Body of pancreas (tissue), 4 donors: Measurements from ENCODE around the gene FLAD1. TPM values are rescaled to one million over a fixed set of nuclear protein-coding genes. Genes with fewer than 3 reads are reported as not detected.

ENCODE experiments used
- ATAC-seq: fragments of 150-250 bp; one replicate; pipeline ENCODE4 v1.9.1; 2016
- DNase-seq, 4 donors: peaks; one replicate each; pipeline ENCODE4 v3.0.0-alpha.2; 2019
- H3K27ac ChIP-seq, 4 donors: fragments of 200-600 bp; sonication (generic); 1 replicate in 3 of 4; 2 replicates in 1 of 4; pipeline versions ENCODE4 v1.5.1 to v1.6.1; 2016 to 2019; ENCODE audit warnings: mild to moderate bottlenecking in 1 of 4, mixed read lengths in 1 of 4, moderate library complexity in 1 of 4
- H3K27me3 ChIP-seq, 2 donors: fragments of 200-600 bp; sonication (generic); one replicate each; pipeline ENCODE4 v1.6.0; 2016; ENCODE audit warnings: mild to moderate bottlenecking in 1 of 2
- H3K36me3 ChIP-seq, 2 donors: fragments of 200-600 bp; sonication (generic); replicated peaks in 1 of 2; 2 replicates each; pipeline ENCODE4 v1.5.1; 2016; ENCODE audit warnings: low read depth in 2 of 2; ENCODE audit not compliant: insufficient read depth in 1 of 2
- H3K4me1 ChIP-seq: fragments of 200-600 bp; sonication (generic); one replicate; pipeline ENCODE4 v1.6.0; 2016
- H3K4me3 ChIP-seq, 2 donors: fragments of 200-600 bp; sonication (generic); 1 replicate in 1 of 2; 2 replicates in 1 of 2; pipeline ENCODE4 v1.5.1; 2016 to 2019
- H3K9me3 ChIP-seq, 3 donors: fragments of 200-600 bp; sonication (generic); 1 replicate in 2 of 3; 2 replicates in 1 of 3; pipeline ENCODE4 v1.5.1; 2016
- POLR2A ChIP-seq, 3 donors: fragments of 450-650 bp; IDR thresholded peaks; one replicate each; pipeline ENCODE4 v1.6.1; 2016; ENCODE audit warnings: antibody characterized with exemption in 3 of 3, mild to moderate bottlenecking in 2 of 3
- WGBS, 2 donors: methylation state at CpG; one replicate each; pipeline ENCODE4 v1.1.5; 2017; 5-methylcytosine and 5-hydroxymethylcytosine counted together
- intact Hi-C: fragments of 100-400 bp; cut with DNase I; formaldehyde crosslinking; loops from one replicate; pipeline ENCODE4 v1.15.1; 2023
- total RNA-seq, 2 donors: library from RNA; depleted of rRNA; stranded (reverse); fragments of >200 nt; gene quantifications; one replicate each; pipeline ENCODE4 v1.1.0, GENCODE V29; 2016
- TF ChIP-seq, protein P1 (sequence below), 7 experiments: fragments of 450-650 bp in 4 of 7; fragments of 200-600 bp in 3 of 7; sonication (generic) in 3 of 7; IDR thresholded peaks; one replicate each; pipeline ENCODE4 v1.5.1; 2016 to 2019; ENCODE audit warnings: antibody characterized with exemption in 7 of 7

The FLAD1 gene
- total RNA-seq = 10 to 100 TPM; 10.1 to 51.4 TPM

DNA sequence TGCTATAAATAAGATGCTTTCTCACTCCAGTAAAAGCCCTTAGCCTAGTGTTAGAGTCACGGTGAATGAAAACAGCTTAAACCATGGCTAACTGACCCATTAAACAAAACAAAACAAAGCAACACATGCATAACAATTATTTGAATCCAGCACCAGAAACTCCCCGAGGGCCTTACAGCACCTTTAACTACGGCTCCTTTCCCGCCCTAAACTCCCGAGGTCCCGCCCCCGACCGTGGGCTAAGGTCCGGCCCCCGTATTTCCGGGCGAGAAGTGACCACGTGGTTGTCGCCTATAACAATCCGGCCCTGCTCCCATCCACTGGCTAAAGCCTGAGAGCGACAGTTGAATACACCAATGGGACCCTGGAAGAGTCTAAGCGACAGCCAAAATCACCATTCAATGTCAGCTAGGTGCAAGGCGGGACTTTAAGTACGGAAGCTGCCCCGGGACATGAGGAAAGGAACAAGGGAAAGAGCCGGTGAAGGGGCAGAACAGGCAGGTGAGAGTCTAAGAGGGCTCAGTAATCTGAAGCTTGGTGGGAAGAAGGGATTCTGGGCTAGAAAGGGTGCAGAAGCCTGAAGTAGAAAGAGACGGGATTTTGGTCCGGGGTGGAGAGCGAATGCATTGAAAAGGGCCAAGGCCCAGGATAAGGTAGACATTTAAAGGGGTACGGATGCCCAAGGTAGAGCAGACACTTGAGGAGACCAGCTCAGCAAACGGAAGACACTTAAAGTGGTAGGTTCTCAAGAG is at the start of gene FLAD1:
TSS of gene FLAD1 (plus strand) at position 448 of the 752 bp plus-strand sequence. CDS start 351 bp downstream, outside the sequence.
- H3K4me3 ChIP-seq = peak within 1 kb of the TSS; percentile 42 to 70
- ATAC-seq (peak; percentile 100), DNase-seq (peak; percentile 97 to 100 (median 98))
- peak within 1 kb of the TSS in 3 of 4 donors; percentile 43 to 78 (median 66) for H3K27ac ChIP-seq
- no peaks in the 10 kb centered on the region for H3K27me3 ChIP-seq
- H3K9me3 ChIP-seq = no peaks in the 10 kb centered on the region
- peaks cover 18% of the 10 kb centered on the region for H3K4me1 ChIP-seq
- TF ChIP-seq, protein P1, sequence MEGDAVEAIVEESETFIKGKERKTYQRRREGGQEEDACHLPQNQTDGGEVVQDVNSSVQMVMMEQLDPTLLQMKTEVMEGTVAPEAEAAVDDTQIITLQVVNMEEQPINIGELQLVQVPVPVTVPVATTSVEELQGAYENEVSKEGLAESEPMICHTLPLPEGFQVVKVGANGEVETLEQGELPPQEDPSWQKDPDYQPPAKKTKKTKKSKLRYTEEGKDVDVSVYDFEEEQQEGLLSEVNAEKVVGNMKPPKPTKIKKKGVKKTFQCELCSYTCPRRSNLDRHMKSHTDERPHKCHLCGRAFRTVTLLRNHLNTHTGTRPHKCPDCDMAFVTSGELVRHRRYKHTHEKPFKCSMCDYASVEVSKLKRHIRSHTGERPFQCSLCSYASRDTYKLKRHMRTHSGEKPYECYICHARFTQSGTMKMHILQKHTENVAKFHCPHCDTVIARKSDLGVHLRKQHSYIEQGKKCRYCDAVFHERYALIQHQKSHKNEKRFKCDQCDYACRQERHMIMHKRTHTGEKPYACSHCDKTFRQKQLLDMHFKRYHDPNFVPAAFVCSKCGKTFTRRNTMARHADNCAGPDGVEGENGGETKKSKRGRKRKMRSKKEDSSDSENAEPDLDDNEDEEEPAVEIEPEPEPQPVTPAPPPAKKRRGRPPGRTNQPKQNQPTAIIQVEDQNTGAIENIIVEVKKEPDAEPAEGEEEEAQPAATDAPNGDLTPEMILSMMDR (IDR thresholded peaks at IDR 0.05) = no peak
- peak in 2 of 3 donors; percentile 50 to 55 for TF ChIP-seq POLR2A (IDR thresholded peaks at IDR 0.05)
- WGBS, 2 donors = 0% methylated on average over 25 to 26 of the region's 26 CpGs
- intact Hi-C loops = no loop called here
- no peaks in the 10 kb centered on the region for H3K36me3 ChIP-seq

DNA sequence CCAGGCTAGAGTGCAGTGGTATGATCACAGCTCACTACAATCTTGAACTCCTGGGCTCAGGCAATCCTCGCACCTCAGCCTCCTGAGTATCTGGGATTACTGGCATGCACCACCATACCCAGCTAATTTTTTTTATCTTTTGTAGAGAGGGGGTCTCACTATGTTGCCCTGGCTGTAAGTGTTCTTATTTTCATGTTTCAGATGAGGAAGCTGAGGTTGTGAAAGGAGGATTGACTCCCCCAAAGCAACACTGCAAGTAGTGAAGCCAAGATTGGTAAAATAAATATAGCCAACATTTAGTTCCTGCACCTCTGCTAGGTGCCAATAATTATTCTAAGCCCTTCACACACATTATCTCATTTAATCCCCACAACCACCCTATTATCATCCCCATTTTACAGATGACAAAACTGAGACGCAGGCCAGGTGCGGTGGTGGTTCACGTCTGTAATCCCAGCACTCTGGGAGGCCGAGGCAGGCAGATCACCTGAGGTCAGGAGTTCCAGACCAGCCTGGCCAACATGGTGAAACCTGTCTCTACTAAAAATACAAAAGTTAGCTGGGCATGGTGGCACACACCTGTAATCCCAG is 48.7 kb upstream of the FLAD1 start:
- H3K27me3 ChIP-seq = no peaks in the 10 kb centered on the region
- TF ChIP-seq POLR2A (IDR thresholded peaks at IDR 0.05) = no peak
- TF ChIP-seq, protein P1 (IDR thresholded peaks at IDR 0.05) = no peak
- DNase-seq (no peak), ATAC-seq (no peak)
- H3K9me3 ChIP-seq = no peaks in the 10 kb centered on the region
- H3K36me3 ChIP-seq = no peaks in the 10 kb centered on the region
- H3K27ac ChIP-seq = no peak overlapping the region
- intact Hi-C loops = no loop called here
- peaks cover 15% of the 10 kb centered on the region for H3K4me1 ChIP-seq
- WGBS, 2 donors = 92 to 96% methylated on average over 5 of the region's 5 CpGs
- no peak overlapping the region for H3K4me3 ChIP-seq

DNA sequence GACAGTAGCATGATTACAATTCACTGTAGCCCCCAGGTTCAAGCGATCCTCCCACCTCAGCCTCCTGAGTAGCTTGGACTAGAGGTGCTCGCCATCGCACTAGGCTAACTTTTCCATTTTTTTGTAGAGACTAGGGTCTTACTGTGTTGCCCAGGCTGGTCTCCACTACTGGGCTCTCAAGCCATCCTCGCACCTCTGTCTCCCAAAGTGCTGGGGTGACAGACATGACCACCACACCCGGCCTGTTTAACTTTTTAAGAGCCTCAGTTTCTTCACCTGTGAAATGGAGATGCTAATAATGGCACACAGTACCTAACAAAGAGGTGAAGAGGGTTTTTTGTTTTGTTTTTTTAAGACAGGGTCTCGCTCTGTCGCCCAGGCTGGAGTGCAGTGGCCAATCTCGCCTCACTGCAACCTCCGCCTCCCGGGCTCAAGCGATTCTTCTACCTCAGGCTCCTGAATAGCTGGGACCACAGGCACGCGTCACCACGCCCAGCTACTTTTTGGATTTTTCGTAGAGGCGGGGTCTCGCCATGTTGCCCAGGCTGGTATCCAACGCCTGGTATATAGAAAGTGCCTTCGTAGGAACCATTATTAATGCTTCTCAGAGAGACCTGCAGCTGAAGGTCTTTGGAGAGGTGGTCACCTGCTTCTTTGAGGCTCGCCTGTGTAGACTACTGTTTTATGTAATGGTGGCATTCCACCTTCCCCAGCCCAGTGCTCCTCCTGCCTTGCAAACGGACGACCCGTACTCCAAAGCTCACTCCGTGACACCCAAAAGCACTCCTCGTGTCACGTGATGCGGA is 47.2 kb upstream of the FLAD1 start:
- Histone ChIP-seq H3K27ac (peak overlapping the region; percentile 96 to 100 (median 98)), H3K27me3 (no peaks in the 10 kb centered on the region), H3K36me3 (no peaks in the 10 kb centered on the region), H3K9me3 (no peaks in the 10 kb centered on the region), H3K4me1 (peaks cover 15% of the 10 kb centered on the region), H3K4me3 (peak overlapping the region; percentile 30 to 48)
- no peak for ATAC-seq
- WGBS, 2 donors = 31 to 39% methylated on average over 23 to 27 of the region's 27 CpGs
- intact Hi-C loops = no loop called here
- TF ChIP-seq POLR2A (IDR thresholded peaks at IDR 0.05) = no peak
- TF ChIP-seq, protein P1 (IDR thresholded peaks at IDR 0.05) = no peak
- DNase-seq = peak in 1 of 4 donors; percentile 28

DNA sequence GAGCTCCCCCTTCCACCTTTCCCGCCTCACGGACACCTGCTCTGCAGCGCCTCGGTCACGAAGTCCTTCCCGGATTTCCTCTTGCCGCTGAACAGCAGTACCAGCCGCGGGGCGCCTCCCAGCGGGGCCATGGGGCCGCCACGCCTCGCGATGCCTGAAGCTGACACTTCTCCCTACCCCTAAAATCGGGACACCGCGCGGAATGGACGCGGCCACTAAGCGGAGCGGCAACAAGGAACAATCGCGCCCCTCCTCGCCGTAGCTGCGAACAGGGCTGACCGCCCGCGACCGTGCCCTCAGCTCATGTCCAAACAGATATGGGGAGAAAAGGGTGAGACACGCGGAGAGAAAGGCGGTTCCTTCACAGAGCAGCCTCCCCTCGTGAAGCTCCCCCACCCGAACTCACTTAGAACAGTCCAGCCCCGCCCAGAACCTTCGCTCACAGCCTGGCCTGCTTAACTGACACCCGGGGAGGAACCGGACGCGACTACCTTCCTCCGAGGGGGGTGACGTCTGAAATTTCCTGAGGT is 46.5 kb upstream of the FLAD1 start, which contains the start of gene PMVK:
TSS of gene PMVK (minus strand) at position 165 of the 530 bp plus-strand sequence. CDS start at position 131, 34 bp downstream.
- 0% methylated on average over 45 of the region's 45 CpGs; no CpG with 5 or more reads in 1 of the 2 donors for WGBS, 2 donors

More for the DNA sequence above, 46.5 kb upstream of the FLAD1 start, which contains the start of gene PMVK:
- peak; percentile 91 for ATAC-seq
- no peaks in the 10 kb centered on the region for H3K9me3 ChIP-seq
- H3K27me3 ChIP-seq = no peaks in the 10 kb centered on the region
- DNase-seq = peak; percentile 95 to 97 (median 96)
- TF ChIP-seq POLR2A (IDR thresholded peaks at IDR 0.05) = peak; percentile 62 to 91 (median 88)
- TF ChIP-seq, protein P1 (IDR thresholded peaks at IDR 0.05) = peak in 5 of 7 experiments; percentile 17 to 58 (median 45)
- intact Hi-C loops = no loop called here
- H3K36me3 ChIP-seq = no peaks in the 10 kb centered on the region
- peak within 1 kb of the TSS; percentile 96 to 100 (median 98) for H3K27ac ChIP-seq
- peak within 1 kb of the TSS; percentile 30 to 48 for H3K4me3 ChIP-seq
- peaks cover 22% of the 10 kb centered on the region for H3K4me1 ChIP-seq
